Measurements from ENCODE around the gene SGMS1.

- no peak for TF ChIP-seq POLR2A (IDR thresholded peaks at IDR 0.05; ENCODE audit: low read length)
- TF ChIP-seq GATA1 (IDR thresholded peaks at IDR 0.05; ENCODE audit: low read depth, low read length), result no peak
These were observed 43.4 kb downstream of the SGMS1 start for GRCh38 chr10:50580262-50580891.
